Measurements from ENCODE around the gene KCNH2. TPM values are rescaled to one million over a fixed set of nuclear protein-coding genes. Genes with fewer than 3 reads are reported as not detected.

KCNH2 gene
- total RNA-seq, 1 donor from 2014 or later, result 6.9 TPM

DNA sequence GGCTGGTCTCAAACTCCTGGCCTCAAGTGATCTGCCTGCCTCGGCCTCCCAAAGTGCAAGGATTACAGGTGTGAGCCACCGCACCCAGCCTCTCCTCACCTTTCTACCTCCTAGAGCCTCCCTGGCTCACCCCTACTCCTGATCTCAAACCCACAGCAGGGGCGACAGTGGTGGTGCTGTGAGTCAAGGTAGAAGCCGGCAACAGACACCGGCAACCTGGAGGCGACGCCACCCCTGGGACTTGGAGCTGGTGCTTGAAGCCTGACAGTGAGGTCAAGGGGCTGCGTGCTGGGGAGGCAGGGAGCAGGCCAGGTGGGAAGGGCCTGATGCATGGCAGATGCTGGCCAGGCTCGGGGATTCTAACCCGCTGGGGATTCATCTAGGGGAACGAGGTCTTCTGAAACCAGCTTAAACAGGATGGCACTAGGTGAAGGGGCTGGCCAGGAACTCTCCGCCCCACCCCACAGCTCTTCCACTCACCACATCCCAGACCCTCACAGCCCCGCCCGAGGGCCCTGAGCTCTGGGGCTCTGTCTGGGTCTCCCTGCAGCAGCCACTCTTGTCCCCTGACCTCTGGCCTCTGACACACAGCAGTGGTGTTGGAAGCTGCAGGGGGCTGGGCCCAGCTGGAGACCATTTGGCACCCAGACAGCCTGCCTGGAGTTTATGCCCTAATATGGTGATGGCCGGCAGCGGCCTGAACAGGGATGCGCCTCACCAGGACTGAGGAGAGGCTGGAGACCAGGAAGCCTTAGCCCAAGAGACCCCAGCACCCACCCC, 16.4 kb downstream of the KCNH2 start:
- DNase-seq (ENCODE audit: low read depth), result no peak

DNA sequence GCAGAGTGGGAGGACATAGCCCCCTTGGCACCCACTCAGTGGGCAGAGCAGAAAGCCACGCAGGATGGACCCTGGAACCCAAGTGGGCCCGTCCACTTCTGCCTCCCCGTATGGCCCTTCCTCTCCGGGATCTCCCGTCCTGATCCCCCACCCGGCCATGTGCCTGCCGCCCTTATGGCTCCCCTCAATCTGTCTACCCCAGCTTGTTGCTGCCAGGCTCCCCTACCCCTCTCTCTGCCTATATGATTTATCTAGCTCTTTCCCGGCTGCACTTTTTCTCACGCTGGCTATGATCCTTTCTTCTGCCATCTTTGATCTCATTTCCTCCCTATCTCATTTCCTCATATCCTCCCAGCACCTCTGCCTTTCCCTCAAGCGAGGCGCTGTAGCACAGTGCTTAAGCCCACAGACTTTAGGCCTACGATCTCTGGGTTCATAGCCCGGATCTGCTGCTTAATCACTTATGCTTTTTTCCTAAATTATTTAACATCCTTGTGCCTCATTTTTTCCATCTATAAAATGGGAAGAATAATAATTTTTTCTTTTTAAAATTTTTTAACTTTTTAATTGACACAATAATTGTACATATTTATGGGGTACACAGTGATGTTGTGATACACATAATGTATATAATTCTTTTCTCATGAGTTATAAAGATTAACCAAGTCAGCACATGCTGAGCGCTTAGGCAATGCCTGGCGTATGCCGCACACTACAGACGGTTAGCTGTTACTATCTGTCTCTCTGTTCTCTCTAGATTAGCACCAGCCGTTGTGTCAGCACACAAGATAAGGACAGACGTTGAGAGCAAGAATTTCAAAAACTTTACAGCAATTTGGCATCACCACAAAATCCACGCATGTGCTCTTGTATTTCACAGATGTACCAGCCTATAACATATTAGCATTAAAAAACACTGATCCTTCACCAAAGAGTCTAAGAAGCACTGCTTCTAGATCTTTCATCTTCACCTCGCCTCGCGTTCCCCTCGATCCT, 18.1 kb downstream of the KCNH2 start:
- DNase-seq (ENCODE audit: low read depth), result no peak

DNA sequence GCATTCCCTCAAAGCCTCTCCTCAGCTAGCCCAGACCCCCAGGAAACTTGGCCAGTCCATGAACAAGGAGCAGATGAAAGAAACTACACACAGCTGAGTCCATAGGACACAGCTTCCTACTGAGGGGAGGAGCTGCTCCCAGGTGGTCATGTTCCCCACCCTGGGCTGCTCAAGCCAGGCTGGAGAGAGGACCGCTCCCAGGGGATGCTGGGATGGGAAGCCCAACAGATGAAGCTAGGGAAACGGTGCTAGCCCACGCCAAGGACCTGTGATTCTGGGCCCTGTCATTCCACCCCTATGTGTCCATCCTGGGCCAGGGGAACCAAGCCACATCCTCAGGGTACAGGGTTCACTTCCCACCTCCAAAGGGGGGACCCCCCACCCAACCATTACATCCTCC, 19.0 kb downstream of the KCNH2 start:
- no peak for DNase-seq (ENCODE audit: low read depth)

DNA sequence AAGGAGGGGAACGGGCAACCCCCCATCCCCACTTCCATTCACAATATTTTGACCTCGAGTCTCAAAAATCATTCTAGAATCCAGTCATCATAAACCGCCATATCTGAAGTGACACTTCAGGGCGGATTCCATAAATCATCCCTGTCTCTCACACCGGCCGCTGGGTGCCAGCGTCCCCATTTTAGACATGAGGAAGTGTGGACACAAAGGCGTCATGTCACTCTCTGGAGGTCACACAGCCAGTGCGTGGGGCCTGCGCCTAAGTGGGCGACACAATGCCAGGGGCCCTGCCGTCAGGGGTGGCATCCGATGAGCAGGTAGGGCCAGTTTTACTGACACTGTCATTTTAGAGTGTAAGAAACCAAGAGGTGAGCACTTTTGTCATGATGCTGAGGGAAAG, 19.5 kb downstream of the KCNH2 start:
- no peak for DNase-seq (ENCODE audit: low read depth)

DNA sequence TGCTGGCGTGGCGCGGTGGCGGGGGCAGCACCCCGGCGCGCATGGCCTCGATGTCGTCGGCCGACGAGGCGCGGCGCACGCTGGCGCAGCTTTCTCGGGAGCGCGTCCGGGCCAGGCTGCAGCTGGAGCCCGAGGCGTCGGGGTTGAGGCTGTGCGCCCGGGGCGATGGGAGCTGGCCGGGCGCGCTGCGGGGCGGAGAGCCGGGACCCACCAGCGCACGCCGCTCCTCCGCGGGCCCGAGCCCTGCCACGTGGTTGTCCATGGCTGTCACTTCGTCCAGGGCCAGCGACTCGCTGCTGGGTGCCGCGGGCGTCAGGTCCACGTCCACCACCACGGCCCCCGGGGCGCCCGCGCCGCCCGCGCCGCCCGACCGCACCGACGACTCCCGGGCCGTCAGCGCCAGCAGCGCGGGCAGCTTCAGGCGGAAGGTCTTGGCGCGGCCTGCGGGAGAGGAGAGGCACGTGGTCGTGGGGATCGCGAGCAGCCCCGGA, 20.0 kb downstream of the KCNH2 start:
- DNase-seq (ENCODE audit: low read depth), result no peak

DNA sequence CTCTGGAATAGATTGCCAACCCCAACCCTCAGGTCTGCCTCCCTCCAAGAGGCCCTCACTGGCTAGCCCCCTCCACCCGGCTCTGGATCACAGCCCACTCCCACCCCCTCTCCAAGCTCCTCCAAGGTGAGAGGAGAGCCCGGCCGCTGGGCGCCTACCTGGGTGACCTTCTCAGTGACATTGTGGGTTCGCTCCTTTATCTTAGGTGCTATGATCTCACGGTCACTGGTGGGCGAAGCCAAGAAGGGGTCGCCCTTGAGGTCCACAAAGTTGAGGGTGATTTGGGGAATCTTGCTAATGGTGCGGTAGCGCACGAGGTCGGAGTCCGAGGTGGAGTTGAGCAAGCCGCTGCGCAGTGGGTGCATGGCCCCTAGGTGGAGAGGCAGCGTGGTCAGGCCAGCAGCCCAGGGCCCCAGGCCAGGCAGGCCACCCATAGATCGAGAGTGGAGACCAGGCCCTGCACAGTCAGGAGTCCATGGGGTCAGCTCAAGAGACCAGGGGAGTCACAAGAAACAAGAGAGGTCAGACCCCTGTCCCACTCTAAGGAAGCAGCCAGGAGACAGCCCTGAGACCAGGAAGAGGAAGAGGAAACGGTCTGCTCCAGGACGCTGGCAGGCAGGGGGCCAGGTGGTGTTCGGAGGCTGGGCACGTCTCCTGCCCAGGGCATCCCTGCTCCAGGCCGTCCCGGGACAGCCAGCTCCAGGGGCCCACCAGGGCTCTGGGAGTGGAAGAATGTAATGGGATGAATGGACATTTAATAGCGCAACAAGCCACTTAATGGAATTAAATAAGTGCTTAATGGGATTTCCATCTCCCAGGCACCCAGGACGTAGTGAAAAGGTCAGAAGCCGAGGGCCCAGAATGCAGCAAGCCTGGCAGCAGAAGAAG, 20.7 kb downstream of the KCNH2 start:
- DNase-seq (ENCODE audit: low read depth), result no peak

DNA sequence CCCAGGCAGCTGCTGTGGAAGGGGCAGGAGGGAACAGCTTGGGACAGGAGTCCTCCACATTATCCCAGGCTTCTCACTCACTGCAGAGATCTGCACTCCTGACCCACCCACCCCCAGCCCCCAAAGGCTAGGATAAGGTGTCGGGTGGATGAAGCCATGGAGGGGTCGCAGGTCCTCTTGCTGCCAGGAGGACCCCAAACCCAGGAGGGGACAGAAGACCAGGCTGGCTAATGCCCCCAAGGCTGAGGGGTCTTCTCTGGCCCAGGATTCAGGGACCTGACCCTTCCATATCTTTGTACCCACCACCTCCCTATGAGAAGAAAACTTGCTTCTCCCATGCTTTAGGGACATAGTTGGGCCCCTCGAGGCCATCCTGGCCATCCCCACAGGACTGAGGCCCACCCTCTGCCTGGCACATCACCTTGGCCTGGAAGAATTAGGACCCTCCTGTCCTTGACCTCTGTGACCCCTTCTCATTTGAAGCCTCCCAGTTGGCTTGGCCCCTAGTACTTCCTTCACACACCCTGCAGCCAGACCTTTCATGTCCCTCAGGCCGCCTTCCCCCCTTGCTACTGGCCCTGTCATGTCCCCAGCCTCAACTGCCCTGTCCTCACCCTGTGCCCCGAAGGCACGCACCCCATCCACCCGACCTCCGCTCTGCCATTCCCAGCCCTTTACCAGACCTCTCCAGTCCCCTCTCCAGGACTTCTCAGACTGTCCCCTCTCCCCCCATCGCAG, 21.6 kb downstream of the KCNH2 start:
- no peak for DNase-seq (ENCODE audit: low read depth)

DNA sequence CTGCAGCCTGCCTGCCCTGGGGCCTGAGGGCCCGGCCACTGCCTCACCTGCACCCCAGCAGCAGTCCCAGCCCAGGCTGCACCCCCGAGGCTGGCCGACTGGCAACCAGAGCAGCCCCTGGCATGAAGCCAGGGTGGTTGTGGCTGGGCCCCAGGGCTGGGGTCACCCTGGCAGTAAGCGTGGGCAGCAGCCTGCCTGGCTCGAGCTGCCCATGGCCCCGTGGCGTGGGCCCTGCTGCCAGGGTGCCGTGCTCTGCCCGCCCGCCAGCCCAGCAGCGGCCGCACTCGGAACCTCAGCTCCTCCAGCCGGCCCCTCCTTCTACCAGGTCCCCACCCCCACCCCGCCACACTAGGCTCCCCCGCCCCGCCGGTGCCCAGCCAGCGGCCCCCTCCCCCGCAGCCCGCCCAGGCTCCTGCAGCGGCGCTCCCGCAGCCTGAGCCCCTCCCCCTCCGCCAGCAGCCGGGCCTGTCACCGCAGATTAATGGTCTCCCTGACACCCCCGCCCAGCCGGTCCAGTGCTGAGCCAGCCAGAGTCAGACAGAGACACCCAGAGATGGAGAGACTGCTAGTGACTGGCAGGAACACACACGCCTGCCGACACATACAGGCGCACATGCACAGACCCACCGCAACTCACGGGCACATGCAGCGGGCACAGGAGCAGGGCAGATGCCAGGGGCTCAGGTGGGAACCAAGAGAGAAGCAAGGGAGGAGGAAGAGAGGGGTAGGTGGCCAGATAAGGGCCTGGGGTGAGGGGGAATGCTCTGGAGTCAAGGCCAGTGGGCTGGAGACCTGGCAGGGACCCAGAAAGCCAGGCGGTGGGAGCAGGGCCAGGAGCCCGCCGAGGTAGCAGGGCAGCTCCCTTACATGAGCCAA, 22.4 kb downstream of the KCNH2 start:
- peak; percentile 54 for DNase-seq (ENCODE audit: low read depth)

DNA sequence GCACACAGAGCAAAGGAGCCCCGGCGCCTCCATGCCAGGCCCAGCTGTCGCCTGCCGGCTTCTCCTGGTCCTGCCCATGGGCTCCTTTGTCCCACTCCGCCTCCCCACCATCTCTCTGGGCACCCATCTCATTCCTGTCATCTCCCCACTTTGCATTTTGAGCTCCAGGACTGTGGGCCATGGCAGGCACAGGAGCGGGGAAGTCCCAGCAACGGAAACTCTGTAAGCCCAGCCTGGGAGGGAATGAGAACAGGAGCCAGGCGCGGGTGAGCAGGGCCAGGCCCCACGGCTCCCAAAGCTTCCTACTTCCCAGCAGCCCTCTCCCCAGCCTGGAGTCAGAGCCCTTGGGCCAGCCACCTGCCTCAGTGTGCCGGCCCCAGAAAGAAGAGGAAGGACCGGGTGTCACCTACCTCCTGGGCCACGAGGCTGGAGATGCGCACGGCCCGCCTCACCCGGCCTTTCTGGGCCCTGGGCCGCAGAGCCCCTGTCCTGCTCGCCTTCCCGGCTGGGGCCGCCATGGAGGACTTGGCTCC, 23.1 kb downstream of the KCNH2 start:
- DNase-seq (ENCODE audit: low read depth), result no peak

DNA sequence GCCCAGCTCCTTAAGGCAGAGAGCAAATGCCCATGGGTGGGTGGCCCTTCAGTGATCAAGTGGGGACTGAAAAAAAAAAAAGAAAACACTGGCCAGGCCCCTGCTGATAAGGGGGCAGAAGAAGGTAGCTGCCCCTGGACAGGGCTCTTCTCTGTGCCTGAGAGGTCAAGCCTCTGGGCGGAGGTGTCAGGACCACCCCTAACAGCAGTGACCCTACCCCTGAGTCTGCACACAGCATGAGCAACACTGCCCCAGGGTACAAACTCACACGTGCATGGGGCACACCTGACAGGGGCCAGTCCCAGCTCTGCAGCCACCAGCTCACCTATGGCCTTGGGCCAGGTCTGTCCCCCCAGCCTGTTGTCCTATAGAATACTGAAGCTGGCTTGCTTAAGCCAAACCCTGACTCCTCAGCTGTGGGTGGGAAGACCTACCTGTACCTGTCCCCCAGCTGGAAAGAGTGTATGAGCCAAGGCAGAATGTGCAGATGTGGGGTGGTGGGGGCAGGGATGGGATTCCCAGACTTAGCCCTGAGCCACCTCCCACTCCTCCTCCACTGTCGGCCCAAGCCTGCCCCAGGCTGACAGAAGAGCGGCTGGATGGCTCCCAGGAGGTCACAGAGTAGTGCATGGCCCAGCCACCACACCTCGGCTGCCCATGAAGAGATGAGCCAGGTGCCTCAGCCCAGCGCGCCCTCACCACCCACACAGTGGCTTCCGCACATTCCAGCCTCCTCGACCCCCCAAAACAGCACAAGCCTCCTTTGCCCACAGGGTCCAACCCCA, 23.7 kb downstream of the KCNH2 start:
- DNase-seq (ENCODE audit: low read depth), result no peak

DNA sequence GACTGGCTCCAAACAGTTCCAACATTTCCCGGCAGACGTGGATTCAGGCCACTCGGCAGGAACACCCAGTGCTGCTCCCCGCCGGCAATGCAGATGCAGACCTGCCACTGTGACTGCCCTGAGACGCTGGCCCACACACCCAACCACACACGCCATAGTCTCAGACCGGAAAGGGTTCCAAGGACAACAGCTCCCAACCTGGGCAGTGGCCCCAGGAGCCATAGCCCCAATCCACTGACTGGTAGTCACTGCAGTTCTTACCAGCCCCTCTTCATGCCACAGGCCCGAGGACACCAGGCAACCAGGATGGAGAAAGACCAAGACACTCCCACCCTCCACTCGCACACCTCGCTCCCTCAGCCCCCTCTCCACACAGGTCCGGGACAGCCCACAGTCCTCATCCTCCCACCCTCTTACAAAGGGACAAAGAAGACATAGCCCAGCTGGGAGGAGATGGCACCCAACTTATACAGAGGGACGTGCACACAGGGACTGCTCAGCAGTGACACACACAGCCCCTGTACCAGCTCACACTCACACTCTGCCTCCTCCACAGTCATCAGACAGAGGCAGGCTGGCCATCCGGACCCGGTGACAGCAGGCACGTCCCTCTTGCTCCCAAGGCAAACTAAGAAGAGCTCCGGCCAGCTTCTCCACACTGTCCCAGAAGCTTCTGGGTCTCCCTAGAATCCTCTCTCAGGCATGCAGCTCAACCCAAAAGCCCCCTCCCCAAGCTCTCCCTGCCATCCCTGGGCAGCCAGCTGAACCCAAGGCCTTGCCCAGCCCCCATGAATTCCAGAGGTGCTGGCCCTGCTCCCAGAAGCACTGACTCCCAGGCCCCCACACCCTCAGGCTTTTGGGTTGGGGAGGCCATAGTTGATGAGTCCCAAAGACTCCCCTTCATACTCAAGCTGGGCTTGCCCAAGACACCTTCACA, 24.8 kb downstream of the KCNH2 start:
- DNase-seq (ENCODE audit: low read depth), result no peak

DNA sequence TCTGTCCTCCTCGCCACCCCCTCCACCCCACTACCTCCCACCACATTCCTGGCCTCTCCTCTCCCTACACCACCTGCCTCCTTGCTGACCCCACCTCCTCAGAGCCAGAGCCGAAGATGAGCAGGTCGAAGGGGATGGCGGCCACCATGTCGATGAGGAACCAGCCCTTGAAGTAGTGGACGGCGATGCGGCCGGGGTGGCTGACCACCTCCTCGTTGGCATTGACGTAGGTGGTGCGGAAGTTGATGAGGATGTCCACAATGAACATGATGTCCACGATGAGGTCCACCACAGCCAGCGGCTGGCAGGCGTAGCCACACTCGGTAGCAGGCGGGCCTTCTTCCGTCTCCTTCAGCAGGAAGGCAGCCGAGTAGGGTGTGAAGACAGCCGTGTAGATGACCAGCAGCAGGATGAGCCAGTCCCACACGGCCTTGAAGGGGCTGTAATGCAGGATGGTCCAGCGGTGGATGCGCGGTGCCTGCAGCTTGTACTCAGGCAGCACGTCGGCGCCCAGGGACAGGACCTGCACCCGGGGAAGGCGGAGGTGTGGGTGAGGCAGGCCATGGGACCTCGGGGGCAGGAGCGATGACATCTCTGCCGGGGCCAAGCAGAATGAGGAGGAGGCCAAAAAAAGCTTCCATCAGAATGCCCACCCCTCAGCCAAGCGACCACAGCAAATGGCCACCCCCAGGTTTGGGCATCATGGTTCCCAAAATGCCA, 25.6 kb downstream of the KCNH2 start:
- DNase-seq (ENCODE audit: low read depth), result no peak

DNA sequence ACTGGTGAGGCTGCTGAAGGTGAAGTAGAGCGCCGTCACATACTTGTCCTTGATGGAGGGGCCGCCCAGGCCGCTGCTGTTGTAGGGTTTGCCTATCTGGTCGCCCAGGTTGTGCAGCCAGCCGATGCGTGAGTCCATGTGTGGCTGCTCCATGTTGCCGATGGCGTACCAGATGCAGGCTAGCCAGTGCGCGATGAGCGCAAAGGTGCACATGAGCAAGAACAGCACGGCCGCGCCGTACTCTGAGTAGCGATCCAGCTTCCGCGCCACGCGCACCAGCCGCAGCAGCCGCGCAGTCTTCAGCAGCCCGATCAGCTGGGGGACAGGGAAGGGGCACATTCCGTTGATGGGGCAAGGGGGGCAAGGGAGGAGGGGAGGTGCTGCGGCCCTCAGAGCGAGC, 26.6 kb downstream of the KCNH2 start:
- no peak for DNase-seq (ENCODE audit: low read depth)

DNA sequence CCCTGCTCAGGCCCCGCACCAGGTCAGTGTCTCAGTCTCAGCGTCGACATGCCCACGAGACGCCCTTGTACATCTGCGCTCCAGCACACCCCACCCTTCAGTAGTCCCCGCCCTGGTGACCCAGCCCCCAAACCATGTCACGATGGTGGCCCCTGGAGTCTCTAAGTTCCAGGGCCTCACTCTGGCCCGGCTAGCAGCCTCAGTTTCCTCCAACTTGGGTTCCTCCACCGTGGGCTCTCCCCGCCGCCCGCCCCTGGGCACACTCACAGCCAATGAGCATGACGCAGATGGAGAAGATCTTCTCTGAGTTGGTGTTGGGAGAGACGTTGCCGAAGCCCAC, 27.0 kb downstream of the KCNH2 start:
- no peak for DNase-seq (ENCODE audit: low read depth)

DNA sequence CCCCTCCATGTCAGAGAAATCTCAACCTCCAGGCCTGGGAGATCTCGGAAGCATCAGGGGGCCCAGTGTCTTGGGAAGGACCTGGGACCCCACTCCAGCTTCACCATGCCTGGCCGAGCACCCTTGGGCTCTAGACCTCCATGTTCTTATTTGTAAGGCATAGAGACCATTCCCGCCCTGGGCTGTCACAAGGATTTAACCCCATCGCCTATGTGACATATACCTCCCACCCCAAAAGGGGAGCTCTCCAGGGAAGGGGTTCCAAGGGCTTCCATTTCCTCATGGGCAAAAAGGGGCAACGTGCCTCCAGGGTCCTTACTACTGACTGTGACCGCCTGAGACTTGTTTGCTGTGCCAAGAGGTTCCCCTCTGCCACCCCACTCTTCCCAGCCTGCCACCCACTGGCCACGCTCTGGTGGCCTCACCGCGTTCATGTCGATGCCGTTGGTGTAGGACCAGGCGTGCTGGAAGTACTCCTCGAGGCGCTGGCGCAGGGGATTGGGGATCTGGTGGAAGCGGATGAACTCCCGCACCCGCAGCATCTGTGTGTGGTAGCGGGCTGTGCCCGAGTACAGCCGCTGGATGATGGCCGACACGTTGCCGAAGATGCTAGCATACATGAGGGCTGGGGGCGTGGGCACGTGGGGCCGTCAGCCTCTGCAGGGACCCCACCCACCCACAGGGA, 27.5 kb downstream of the KCNH2 start:
- DNase-seq (ENCODE audit: low read depth), result no peak

DNA sequence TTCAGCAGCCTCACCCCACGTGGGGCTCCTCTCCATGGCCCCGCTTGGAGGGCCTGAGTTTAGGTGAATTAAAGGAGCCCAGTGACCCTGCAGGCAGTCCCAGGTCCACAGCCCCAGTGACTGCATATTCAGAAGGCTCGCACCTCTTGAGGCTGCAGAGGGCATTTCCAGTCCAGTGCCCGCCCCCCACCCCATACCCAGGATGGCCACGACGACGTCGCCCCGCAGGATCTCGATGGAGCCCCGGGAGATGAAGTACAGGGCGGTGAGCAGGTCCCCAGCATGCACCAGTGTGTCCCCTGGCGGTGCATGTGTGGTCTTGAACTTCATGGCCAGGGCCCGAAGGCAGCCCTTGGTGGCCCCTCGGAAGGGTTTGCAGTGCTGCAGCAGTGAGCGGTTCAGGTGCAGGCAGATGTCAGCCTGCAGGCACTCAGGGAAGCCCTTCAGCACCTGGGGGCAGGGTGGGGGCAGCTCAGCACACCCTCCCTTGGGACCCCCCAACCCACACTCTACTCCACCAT, 28.1 kb downstream of the KCNH2 start:
- DNase-seq (ENCODE audit: low read depth), result no peak

Measured in myocyte (in vitro differentiated cells).